Fibroblast of peridontal ligament (primary cell): ENCODE results near the gene ZCCHC24.
"Not testable (repeated sequence)": the region's sequence is repeated elsewhere in the genome, so short reads cannot be mapped to it uniquely, and the experiment has no call there.

Experiments used
- DNase-seq: peaks from one replicate; pipeline ENCODE4 v3.0.0-alpha.2; 2010; ENCODE audit errors: extremely low read depth

ZCCHC24 gene

DNA sequence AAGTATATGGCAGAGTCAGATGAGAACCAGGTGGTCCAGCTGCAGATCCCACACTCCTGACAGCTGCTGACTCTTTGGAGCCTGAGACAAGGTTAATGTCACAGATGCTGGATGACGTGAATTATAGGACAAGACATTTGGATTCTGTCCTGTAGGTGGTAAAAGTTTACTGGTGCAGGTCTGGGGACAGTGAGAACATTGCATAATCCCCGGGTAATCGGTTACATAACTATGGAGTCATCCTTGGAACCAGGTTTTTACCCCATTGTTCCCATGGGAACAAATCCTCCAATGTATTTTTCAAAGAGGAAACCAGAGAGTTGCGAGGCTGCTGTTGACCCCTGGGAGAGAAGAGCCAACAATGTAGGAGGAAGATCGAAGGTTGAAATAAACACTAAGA is 27.5 kb upstream of the ZCCHC24 start:
- DNase-seq = no peak

DNA sequence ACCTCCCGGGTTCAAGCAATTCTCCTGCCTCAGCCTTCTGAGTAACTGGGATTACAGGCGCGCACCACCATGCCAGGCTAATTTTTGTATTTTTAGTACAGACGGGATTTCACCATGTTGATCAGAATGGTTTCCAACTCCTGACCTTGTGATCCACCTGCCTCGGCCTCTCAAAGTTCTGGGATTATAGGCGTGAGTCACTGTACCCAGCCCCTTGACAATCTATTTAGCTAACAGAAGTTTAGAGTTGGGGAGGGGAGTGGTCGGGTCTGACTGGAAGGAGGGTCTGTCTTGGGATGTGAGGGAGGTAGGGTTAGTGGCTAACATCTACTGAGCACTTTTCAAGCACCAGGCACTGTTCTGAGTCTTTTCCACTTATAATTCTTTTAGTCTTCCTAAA is 27.0 kb upstream of the ZCCHC24 start:
- no peak for DNase-seq

DNA sequence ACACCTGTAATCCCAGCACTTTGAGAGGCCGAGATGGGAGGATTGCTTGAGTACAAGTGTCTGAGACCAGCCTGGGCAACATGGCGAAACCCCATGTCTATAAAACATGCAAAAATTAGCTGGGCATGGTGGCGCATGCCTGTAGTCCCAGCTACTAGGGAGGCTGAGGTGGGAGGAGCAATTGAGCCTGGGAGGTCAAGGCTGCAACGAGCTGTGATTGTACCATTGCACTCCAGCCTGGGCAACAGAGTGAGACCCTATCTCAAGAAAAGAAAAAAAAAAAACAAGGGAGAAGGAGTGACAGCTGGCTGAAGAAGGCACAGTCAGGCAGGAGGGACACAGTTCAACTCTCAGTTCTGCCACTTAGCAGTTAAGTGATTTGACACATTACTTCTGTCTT is 26.4 kb upstream of the ZCCHC24 start:
- no peak for DNase-seq

DNA sequence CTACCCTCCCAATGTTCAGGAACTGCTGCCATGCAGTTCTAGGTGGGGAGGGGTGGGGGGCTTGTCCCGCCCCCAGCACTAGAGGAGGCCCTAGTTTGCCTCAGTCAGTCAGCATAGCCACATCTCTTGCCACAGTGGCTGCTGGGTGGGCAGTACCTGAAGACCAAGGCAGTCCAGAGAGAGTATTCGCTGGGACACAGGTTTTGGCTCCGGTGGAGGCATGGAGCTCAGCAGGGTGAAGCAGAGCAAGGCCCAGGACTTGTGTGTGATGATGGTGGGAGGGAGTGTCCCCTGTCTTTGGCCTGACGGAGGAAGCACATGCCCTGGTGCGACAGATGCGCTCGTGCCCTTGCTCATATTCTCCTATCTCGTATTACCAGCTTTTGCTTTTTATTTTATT is 24.7 kb upstream of the ZCCHC24 start:
- no peak for DNase-seq

DNA sequence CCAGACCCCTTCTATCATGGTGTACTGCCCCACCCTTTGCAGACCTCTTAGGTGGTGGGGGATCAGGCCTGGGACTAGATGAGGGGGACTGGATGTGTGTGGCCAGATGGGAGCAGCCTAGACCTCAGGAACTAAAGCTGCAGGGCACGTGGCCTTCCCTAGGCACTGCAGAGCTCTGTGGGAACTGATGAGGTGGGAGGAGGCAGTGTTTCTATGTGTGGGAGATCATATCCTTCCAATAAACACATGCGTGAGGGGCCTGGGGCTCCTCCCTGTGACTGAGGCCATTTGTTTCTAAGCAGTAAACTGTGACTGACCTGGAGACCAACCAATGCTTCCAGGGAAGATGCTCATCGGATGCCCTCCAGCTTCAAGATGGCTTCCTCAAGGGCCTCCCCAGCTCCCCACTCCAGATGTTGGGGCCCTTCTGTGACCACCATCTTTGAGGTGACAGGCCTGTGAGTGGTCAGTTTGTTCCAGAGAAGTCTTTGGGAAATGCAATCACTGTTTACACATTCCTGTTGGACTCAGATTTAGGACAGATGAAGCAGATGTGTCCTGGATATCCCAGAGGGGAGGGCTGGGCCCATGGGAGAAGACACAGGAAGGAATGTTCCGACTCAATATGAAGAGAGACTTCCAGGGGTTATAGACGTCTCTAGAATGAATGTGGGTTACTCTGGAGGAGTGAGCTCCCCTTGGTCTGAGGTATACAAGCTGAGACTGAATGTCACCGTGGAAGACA is 23.6 kb upstream of the ZCCHC24 start:
- DNase-seq = no peak

DNA sequence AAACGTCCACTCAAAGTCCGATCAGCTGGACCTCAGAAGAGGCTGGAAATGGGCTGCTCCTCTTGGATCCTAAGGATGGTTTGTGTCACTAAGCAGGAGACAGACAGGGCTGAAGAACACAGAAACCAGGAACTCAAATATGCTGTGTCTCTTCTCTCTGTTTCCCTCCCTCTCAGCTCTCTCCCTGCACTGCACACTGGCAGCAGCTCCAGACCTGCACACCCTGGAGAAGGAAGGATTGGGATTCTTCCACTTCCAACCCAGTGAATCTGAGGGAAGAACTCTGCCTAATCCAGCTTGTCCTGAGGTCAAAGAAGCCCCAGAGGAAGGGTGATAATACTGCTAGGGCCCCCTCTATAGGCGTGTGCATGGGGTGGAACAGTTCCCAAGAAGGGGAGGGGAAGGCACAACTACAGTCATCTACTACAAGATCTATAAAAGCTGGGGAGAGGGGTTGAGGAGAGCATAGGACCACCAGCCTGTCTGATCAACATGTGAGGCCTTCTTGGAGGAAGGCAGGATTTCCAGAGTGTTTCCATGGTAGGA is 22.7 kb upstream of the ZCCHC24 start:
- DNase-seq = no peak

DNA sequence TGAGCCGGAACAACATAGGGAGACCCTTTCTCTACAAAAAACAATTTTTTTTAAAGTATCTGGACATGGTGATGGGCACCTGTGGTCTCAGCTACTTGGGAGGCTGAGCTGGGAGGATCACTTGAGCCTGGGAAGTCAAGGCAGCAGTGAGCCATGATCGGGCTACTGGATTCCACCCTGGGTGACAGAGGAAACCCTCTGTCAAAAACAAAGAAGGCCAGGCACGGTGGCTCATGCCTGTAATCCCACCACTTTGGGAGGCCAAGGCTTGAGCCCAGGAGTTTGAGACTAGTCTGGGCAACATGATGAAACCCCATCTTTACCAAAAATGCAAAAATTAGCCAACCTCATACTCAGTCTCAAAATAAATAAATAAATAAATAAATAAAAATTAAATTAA is 19.9 kb upstream of the ZCCHC24 start:
- no peak for DNase-seq

DNA sequence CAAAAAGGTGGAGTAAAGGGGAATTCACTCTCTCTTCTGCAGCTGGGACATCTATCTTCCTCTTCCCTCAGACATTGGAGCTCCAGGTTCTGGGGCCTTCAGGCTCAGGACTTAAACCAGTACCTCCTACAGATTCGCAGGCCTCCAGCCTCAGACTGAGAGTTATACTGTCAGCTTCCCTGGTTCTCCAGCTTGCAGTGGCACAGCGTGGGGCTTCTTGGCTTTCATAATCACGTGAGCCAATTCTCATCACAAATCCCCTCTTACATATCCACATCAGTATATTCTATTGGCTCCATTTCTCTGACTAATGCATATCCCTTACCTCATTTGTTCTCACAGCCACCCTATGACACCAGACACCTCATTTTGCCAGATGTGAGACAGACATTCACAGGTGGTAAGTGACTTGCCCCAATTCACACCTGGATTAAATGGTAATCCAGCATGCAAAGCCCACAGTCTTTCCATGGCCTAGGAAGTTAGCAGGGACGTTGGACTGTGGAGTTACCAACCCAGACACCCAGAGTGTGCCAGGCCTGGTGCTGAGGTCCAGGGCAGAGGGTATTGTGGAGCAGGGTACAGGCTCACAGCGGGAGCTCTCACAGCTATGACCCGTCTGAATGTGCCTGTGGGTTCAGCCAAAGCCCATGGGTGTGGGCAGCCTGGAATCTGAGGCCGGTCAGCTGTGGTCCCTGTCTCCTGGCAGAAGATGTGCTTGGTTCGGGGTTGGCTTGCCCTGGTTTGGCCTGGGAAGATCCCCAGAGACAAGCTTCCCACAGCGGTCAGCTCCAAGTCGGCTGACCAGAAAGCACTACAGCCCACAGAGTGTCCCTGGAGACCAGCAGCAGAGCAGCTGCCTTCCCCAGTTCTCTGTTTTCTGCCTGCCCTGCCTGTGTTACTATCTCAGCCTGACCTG is 18.4 kb upstream of the ZCCHC24 start:
- peak; percentile 86 for DNase-seq

DNA sequence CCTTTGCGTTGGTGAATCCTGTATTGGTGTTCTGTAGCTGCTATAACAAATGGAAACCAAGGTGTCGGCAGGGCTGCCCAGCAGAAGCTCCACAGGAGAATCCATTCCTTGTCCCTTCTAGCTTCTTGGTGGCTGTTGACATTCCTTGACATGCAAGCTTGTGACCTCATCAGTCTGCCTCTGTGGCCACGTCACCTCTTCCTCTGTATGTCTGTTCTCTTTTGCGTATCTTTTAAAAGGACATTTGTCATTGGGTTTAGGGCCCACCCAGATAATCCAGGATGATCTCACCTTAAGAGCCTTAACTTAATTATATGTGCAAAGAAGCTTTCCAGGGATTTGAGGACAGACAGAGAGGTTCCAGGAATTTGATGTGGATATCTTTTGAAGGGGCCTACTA is 15.3 kb upstream of the ZCCHC24 start:
- no peak for DNase-seq

DNA sequence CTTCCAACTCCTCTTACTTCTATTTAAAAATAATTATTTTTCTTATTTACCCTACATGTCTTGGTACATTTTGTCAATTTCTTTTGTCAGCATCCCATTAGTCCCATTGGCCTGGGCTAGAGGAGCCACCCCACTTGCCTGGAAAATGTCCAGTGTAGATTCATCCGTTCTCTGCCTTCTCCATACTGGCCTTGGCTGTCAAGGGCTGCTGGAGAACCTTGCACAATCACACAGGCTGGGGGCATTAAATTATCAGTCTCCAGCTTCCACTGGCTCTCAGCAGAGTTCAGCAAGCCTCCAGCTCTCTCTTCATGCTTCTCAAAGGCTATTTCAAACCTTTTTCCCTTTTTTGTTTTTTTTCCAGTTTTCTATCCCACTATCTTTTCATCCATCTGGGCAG is 13.8 kb upstream of the ZCCHC24 start:
- no peak for DNase-seq

DNA sequence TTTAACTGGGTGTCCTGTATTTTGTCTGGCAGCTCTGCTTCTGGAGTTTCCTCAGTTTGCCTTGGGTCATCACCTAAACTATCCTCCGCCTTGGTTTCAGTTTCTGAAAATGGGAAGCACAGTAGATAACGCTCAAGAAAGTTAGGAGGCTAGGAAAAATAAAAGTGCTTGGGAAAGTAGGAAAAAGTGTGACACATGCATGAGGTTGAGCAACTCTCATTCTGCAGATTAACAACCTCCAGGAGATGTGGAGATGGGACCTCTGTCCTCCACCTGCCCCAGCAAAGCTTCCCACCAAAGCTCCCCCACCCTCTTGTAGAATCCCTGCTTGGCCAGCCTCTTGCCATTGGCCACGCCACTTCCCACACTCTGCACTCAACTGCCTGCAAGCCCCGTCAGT is 13.1 kb upstream of the ZCCHC24 start:
- DNase-seq = no peak

DNA sequence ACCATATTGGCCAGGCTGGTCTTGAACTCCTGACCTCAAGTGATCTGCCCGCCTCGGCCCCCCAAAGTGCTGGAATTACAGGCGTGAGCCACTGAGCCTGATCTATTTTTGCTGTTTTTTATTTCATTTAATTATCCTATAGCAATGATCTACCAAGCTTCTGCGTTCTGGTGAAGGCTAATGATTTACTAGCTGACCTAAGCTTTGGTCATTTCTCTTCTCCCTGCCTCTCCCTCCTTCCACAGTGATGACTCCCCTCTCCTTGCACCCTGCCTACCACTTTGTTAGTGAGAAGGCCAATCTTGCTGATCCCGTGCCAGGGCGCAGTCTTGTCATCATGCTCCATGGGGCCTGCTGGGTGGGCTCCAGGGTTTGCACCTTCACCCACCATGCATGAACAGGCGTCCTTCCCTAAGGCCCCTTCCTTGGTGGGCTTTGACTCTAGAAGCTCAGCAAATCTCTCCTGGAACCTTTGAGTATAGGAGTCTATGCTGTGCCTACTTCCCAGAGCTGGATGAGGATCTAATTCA is 11.9 kb upstream of the ZCCHC24 start:
- DNase-seq = no peak

DNA sequence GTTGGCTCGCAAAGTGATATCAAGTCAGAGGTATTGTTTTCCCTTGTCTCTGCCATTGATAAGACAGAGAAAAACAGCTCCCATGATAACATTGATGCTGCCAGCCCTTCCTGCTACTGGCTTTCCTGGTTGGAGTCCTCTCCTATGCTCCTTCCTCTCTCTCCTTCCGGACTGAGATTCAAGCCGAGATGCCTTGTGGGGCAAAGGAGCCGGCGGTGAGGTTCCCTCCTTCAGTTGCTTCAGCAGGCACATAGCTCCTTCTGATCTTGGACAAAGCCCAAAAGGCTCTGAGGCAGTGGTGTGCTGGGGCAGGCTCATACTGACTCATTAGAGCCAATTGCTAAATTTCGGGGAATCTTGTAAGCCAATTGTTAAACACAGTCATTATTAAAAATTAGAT is 8.8 kb upstream of the ZCCHC24 start:
- peak; percentile 93 for DNase-seq

DNA sequence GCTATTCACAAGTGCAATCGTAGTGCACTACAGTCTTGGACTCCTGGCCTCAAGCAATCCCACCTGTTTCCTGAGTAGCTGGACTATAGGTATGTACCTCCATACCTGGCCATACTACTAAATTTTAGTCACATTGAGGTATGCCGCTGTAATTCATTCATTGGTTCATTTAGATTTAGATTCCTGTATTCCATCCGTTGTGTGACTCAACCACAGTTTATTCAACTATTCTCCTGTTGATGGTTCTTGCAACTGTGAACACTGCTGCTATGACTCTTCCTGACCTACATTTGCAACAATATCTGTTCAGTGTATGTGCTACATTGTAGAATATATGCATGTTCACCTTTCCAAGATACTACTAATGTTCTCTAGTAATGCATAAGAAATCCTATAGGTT is 8.0 kb upstream of the ZCCHC24 start:
- peak; percentile 29 for DNase-seq

DNA sequence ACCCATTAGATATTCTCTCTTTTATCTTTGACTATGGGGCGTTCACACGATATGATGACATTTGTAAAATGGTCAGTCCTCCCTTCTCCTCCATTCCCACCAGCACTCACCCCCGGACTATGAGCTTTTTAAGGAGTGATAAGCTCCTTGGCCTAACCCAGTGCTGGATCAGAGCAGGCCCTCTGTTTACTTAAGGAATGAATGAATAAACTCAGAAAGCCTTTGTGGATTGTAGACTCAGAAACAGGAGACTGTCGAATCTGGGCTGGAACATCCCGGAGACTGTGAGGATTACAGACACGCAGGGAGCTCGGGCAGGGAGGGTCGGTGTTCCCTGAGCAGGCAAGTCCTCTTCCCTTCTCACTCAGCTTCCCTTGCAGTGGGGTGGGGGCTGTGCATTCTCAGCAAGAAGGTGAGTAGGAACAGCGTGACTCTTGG is 6.8 kb upstream of the ZCCHC24 start:
- DNase-seq = peak; percentile 65

DNA sequence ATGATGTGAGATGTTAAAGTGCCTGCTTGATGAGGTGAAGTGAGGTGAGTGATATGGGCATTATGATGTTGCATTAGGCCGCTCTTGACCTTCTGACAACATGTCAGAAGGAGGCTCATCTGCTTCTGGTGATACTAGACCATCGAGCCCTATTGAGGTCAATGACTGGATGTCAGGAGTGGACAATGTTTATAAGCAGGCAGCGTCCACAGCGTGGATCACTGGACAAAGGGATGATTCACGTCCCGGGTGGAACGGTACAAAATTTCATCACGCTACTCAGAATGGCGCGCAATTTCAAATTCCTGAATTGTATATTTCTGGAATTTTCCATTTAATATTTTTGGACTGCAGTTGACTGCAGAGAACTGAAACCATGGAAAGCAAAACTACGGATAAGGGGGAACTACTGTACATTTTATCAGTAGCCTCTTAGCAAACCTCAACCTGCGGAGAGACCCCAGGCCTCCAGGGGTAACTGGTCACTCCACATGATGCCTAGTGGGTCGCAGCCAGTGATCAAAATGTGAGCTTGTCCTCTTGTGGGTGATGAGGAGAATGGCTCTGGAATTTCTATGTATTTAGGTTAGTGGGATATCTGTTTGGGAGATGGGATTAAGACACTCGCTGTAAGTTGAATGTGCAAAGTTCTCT is 5.7 kb upstream of the ZCCHC24 start:
- DNase-seq = no peak

DNA sequence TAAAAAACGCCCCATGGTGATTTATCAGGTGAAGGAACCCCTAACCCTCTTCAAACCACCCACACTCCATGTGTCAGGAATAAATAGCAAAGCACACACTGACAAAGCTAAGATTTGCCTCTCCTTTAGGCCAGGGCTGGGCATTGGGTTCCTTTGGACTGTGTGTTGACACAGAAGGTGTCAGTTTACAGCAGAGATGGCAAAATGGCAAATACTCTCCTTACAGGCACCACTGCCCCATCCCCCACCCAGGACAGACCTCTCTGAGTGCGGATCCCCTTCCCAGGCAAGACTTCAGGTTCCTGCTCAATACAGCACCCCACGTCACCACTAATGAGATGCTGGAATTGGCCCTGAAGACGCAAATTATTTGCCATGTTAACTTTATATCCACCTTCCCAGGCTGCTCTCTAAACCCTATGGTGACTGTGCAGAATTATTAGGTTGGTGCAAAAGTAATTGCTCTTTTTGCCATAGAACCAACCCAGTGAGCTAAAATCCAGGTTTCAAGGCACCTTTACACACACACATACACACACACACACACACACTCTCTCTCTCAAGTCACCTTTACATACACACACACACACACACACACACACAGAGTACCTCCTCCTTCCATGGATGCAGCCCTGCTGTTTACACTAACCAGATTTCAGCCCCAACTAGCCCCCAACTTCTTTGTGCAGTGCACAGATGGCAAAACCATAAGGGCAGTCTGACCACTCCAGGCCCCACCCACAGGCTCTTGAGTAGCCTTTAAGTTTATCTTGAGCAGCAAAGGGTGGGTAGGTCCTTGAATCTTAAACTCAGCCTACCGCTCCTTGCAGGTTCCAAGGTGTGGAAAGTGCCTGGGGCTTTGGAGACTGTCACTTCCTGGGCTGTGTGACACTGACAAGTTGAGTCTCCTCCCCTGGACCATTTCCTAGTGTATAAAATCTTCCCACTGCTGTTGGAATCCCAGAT is 4.0 kb upstream of the ZCCHC24 start:
- no peak for DNase-seq

DNA sequence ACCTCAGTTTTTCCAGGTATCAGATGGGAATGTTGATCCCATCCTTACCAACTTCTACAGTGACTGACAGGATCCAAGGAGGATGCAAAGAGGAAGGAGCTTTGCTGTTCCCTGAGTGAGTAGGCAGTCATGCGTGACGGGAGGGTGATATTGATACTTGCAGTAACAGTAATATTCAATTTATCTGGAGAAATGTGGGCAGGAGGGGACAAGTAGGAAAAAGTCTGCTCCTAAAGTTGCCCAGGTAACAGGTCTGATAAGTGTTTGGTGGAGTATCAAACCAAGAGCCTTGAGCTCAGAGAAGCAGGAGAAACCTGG is 3.3 kb upstream of the ZCCHC24 start:
- no peak for DNase-seq

DNA sequence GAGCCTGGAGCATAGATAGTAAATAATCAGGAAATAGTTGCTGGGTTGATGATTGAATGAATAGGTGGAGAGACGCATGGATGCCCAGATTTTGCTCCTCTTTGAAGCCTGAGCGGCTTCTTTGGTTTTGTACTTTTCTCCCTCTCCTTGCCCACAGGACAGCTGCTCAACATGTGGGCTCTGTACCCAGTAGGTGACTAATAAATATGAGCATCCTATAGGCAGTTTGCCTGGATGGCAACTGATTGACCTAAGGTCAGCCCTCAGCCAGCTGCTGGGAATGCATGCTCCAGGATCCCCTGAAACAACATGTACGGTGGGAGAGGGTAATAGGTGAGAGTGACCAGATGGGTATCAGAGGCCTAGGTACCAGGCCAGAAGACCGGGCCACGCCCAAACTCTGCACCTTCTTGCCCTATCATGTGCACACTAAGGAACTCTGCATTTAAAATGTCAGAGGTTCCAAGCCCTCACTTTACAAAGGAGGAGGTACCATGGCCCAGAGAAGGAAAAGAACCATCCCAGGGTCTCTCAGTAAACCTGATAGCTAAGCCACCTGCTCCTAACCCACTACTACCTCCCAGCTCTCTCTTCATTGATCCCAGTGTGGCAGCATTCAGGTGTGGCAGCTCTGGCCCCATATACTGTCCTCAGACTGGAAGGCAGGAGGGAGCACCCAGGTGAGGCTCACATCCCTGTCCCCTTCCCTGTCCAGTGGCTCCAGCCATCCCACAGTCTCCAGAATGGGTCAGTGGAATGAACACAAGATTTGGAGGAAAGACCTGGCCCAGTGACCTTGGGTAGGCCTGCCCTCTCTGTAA is 2.7 kb upstream of the ZCCHC24 start:
- DNase-seq = no peak

DNA sequence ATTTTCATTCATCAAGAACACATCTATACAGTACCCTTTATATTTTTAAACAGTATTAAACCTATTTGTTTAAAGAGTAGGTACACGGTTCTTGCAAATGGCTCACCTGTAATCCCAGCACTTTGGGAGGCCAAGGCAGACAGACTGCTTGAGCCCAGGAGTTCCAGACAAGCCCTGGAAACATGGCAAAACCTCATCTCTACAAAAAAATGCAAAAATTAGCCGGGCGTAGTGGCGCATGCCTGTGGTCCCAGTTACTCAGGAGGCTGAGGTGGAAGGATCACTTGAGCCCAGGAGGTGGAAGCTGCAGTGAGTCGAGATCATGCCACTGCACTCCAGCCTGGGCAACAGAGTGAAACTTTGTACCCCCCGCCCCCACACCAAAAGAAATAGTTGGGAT is 1.8 kb upstream of the ZCCHC24 start:
- not testable (repeated sequence) for DNase-seq
